ENCODE measurements around the gene TRAPPC2. TPM values are rescaled to one million over a fixed set of nuclear protein-coding genes. Genes with fewer than 3 reads are reported as not detected.

The TRAPPC2 gene
- polyA plus RNA-seq, 1 of the 3 experiments (the other 2 are of a cell fraction) = 10.4 TPM

DNA sequence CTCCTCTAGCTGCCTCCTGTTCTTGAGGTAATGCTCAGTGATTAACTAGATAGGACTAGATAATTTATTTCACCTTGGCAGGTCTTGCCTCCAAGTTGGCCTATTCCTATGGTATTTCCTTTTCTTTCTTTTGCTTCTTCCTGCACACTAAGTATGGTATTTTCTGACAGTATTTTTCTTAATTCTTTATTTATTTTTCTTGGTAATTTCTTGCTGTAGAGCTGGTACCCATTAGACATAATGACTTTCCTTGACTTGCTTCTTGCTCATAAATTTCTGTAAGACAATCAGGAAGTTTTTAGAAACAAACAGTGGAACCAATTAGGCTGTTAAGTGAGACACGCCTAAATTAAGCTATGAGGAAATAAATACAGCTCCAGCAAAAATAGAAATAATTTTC, 36.0 kb downstream of the TRAPPC2 start:
- peaks cover 42% of the 10 kb centered on the region for H4K20me1 ChIP-seq (ENCODE audit: insufficient read depth)
- no peaks in the 10 kb centered on the region for H3K9me2 ChIP-seq
- peaks cover 2 to 25% of the 10 kb centered on the region in 2 experiments for H3K4me1 ChIP-seq (ENCODE audit: control insufficient read depth in 1 of 2, insufficient read depth in 2 of 2, low read depth in 1 of 2, low read length in 1 of 2)
- no peak overlapping the region for H3K27ac ChIP-seq (ENCODE audit: low read depth in 2 of 2, low read length in 1 of 2)
- H3K79me2 ChIP-seq (ENCODE audit: insufficient read depth) = peaks cover 85% of the 10 kb centered on the region
- H3K27me3 ChIP-seq (ENCODE audit: insufficient read depth) = no peaks in the 10 kb centered on the region
- WGBS (ENCODE audit: low lambda C conversion rate) = 96% methylated on average over 1 of the region's 1 CpG
- TF ChIP-seq EP300 (IDR thresholded peaks at IDR 0.05; ENCODE audit: borderline replicate concordance in 1 of 2, low read depth in 1 of 2, low read length in 1 of 2) (no peak), SMC3 (IDR thresholded peaks at IDR 0.05; ENCODE audit: low read depth, low read length) (no peak), NFIC (IDR thresholded peaks at IDR 0.05; ENCODE audit: borderline replicate concordance) (no peak), RAD21 (IDR thresholded peaks at IDR 0.05; ENCODE audit: low read length) (no peak), POLR2AphosphoS5 (IDR thresholded peaks at IDR 0.05; ENCODE audit: low read depth, low read length) (no peak), RXRA (IDR thresholded peaks at IDR 0.05; ENCODE audit: borderline replicate concordance, low read depth) (no peak), NRF1 (IDR thresholded peaks at IDR 0.05; ENCODE audit: low read depth, low read length) (no peak), GATA2 (CRISPR knock-in tag; IDR thresholded peaks at IDR 0.05) (no peak), FOSL2 (IDR thresholded peaks at IDR 0.05; ENCODE audit: borderline replicate concordance, low read depth) (no peak), EZH2phosphoT487 (IDR thresholded peaks at IDR 0.05; ENCODE audit: borderline replicate concordance, low read depth) (no peak), YY1 (IDR thresholded peaks at IDR 0.05; ENCODE audit: low read depth) (no peak), ELF1 (IDR thresholded peaks at IDR 0.05) (no peak), MEF2A (IDR thresholded peaks at IDR 0.05; ENCODE audit: borderline replicate concordance, low read depth) (no peak), FOXM1 (IDR thresholded peaks at IDR 0.05; ENCODE audit: low read depth) (no peak)
- TF ChIP-seq, protein P1, sequence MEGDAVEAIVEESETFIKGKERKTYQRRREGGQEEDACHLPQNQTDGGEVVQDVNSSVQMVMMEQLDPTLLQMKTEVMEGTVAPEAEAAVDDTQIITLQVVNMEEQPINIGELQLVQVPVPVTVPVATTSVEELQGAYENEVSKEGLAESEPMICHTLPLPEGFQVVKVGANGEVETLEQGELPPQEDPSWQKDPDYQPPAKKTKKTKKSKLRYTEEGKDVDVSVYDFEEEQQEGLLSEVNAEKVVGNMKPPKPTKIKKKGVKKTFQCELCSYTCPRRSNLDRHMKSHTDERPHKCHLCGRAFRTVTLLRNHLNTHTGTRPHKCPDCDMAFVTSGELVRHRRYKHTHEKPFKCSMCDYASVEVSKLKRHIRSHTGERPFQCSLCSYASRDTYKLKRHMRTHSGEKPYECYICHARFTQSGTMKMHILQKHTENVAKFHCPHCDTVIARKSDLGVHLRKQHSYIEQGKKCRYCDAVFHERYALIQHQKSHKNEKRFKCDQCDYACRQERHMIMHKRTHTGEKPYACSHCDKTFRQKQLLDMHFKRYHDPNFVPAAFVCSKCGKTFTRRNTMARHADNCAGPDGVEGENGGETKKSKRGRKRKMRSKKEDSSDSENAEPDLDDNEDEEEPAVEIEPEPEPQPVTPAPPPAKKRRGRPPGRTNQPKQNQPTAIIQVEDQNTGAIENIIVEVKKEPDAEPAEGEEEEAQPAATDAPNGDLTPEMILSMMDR (IDR thresholded peaks at IDR 0.05) = no peak
- TF ChIP-seq, protein P2, sequence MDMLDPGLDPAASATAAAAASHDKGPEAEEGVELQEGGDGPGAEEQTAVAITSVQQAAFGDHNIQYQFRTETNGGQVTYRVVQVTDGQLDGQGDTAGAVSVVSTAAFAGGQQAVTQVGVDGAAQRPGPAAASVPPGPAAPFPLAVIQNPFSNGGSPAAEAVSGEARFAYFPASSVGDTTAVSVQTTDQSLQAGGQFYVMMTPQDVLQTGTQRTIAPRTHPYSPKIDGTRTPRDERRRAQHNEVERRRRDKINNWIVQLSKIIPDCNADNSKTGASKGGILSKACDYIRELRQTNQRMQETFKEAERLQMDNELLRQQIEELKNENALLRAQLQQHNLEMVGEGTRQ (IDR thresholded peaks at IDR 0.05; ENCODE audit: borderline replicate concordance, low read depth, low read length) = no peak
- TF ChIP-seq, protein P3, sequence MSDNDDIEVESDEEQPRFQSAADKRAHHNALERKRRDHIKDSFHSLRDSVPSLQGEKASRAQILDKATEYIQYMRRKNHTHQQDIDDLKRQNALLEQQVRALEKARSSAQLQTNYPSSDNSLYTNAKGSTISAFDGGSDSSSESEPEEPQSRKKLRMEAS (IDR thresholded peaks at IDR 0.05; ENCODE audit: low read depth) = no peak
- TF ChIP-seq, protein P4, sequence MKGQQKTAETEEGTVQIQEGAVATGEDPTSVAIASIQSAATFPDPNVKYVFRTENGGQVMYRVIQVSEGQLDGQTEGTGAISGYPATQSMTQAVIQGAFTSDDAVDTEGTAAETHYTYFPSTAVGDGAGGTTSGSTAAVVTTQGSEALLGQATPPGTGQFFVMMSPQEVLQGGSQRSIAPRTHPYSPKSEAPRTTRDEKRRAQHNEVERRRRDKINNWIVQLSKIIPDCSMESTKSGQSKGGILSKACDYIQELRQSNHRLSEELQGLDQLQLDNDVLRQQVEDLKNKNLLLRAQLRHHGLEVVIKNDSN (IDR thresholded peaks at IDR 0.05; ENCODE audit: borderline replicate concordance, low read depth) = no peak
- TF ChIP-seq, protein P5, sequence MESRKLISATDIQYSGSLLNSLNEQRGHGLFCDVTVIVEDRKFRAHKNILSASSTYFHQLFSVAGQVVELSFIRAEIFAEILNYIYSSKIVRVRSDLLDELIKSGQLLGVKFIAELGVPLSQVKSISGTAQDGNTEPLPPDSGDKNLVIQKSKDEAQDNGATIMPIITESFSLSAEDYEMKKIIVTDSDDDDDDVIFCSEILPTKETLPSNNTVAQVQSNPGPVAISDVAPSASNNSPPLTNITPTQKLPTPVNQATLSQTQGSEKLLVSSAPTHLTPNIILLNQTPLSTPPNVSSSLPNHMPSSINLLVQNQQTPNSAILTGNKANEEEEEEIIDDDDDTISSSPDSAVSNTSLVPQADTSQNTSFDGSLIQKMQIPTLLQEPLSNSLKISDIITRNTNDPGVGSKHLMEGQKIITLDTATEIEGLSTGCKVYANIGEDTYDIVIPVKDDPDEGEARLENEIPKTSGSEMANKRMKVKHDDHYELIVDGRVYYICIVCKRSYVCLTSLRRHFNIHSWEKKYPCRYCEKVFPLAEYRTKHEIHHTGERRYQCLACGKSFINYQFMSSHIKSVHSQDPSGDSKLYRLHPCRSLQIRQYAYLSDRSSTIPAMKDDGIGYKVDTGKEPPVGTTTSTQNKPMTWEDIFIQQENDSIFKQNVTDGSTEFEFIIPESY (IDR thresholded peaks at IDR 0.05; ENCODE audit: borderline replicate concordance, low read depth) = no peak
- POLR2A ChIA-PET = no interaction called here
- no peaks in the 10 kb centered on the region for H3K36me3 ChIP-seq (replicated peaks in 1 of 2; ENCODE audit: control insufficient read depth in 1 of 2, insufficient read depth in 2 of 2, low read length in 1 of 2)
- no peak for DNase-seq
- CTCF ChIA-PET = interaction anchor here (0.8 to 1.6 kb wide), 2 partner anchors 8 to 192 kb away, joined by 3 to 4 read pairs; no protein-coding TSS in a partner anchor
- no peaks in the 10 kb centered on the region for H3K9me3 ChIP-seq
- no peak overlapping the region for H3K4me3 ChIP-seq (ENCODE audit: low read depth in 2 of 2, low read length in 1 of 2)
- no peak overlapping the region for H2AFZ ChIP-seq (ENCODE audit: low read depth)
- H3K9ac ChIP-seq = no peak overlapping the region
- no peak overlapping the region for H3K4me2 ChIP-seq
- no peaks in the 10 kb centered on the region for H3F3A ChIP-seq (replicated peaks; ENCODE audit: insufficient read depth)
